DOHH2 (cell line): ENCODE measurements around the gene CDIPT.

ENCODE experiments used
- CTCF ChIP-seq: fragments of 200-600 bp; sonication (generic); IDR thresholded peaks from one replicate; pipeline ENCODE4 v1.5.1; 2014; ENCODE audit warnings: antibody characterized with exemption, mild to moderate bottlenecking, low read depth, low read length; ENCODE audit not compliant: poor library complexity, severe bottlenecking
- EZH2phosphoT487 ChIP-seq: fragments of 200-600 bp; sonication (generic); IDR thresholded peaks from 2 replicates; pipeline ENCODE4 v1.6.1; 2017; ENCODE audit warnings: borderline replicate concordance, mild to moderate bottlenecking, antibody characterized with exemption, low read length, moderate library complexity, mixed read lengths

DNA sequence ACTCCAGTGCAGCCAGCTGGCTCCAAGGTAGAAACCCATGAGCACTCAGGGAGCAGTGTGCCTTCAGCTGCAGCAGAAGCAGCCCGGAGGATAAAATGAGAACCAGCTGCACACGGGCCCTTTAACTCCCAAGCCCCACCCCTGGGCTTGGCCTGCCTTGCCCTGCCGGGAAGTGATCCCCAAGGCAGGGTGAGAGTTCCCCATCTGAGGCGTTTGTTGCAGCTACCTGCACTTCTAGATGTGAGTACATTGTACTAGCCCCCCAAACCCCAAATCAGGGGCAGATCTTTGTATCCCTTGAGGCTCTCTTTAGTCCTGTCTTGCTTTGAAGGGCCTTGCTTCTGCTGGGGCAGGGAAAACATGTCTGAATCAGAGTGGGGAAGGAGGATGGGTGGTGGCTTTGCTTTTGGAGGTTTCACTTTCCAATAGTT is 42.7 kb downstream of the CDIPT start, which contains the start of gene MVP:
- TF ChIP-seq CTCF (no peak), EZH2phosphoT487 (no peak)
